NCI-H460 (cell line): ENCODE results near the gene RBMS3. TPM values are rescaled to one million over a fixed set of nuclear protein-coding genes. Genes with fewer than 3 reads are reported as not detected.
"Not testable (repeated sequence)": the region's sequence is repeated elsewhere in the genome, so short reads cannot be mapped to it uniquely, and the experiment has no call there.

Source experiments
- DNase-seq: peaks from one replicate; pipeline ENCODE4 v3.0.0-alpha.2; 2016; ENCODE audit warnings: low read depth; ENCODE audit errors: extremely low read depth
- total RNA-seq: library from RNA; depleted of rRNA; stranded (reverse); fragments of >200 nt; shearing (Covaris generic); gene quantifications from 2 replicates; pipeline ENCODE4 v1.2.3, GENCODE V29; 2014

RBMS3 gene
- total RNA-seq, 1 experiment from 2014 or later = 25.8 TPM

DNA sequence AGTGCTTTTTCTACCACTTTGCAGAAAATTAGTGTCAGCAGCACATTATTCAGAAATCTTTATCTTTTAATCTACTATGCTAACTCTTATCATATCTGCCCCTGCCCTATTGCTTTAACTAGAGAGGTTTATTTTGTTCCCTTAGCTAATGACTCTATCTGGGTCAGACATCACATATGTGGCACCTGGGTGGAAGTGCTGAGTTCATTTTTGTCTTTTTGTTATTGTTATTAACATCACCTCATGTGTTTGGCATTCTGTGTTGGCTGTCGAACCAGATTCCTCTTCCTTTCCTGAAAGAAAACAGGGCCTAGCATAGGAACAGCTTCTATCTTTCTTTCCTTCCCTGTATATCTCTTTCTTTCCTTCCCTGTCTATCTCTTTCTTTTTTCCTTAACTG, 100.7 kb downstream of the RBMS3 start:
- no peak for DNase-seq

GRCh38 chr3:29382409-29382808, 101.5 kb downstream of the RBMS3 start:
- no peak for DNase-seq

GRCh38 chr3:29382845-29383244, 102.0 kb downstream of the RBMS3 start:
- no peak for DNase-seq

DNA sequence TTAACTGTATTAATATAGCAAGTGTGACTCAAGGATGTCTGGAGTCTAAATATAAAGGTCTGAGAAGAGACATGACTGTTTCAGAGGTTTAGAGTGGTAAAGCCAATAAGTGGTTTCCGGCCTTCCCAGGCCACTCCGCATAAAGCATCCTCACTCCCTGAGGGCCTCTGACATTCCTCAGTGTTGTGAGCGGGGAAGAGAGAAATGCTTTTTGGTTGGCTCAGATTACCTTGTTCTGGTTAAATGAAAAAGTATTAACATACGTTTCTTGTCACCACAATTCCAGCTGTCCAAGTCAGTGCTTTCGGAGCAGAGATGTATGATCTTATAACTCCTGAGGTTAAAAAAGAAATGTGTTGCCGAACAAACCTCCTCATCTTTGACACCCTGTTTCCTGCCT, 103.8 kb downstream of the RBMS3 start:
- no peak for DNase-seq

- DNase-seq = no peak
Measured at GRCh38 chr3:29385046-29385830, 104.4 kb downstream of the RBMS3 start.

DNA sequence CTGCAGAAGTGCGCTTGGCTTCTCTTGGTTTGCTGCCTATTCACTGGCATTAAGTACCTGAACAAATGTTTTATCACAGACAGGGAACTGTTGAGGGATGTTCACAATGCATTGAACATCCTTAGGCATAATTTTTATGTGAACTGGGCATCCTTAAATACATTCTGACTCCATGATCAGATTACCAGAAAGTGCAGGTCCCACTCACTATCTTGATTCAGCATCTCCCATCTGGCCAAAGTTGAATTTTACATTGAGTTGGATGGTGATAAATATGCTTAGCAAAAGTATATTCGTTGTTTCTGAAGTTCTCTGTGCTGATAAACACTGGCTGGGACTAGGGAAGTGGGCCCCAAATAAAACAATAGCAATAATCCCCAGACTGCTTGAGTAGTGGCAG, 108.5 kb downstream of the RBMS3 start:
- DNase-seq = no peak

- DNase-seq = no peak
Measured at GRCh38 chr3:29392625-29393388, 111.9 kb downstream of the RBMS3 start.

GRCh38 chr3:29393946-29394345, 113.1 kb downstream of the RBMS3 start:
- DNase-seq = not testable (repeated sequence)

DNA sequence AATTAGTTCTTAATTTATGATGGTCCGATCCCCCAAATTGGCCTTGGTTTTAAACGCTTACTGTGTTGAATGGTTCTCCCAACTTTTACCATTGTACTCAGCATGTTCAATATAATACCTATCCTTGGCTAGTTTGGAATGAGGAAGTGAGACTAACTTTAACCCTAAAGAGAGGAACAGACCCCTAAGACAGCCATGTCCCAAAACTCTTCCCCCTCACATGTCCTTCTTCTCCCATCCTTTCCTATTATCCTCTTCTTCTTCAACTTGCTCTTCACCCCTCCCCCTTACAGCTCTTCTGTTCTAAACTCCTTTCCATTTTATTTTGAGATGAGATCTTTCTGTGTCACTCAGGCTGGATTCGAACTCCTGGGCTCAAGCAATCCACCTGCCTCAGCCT, 116.5 kb downstream of the RBMS3 start:
- DNase-seq = no peak

DNA sequence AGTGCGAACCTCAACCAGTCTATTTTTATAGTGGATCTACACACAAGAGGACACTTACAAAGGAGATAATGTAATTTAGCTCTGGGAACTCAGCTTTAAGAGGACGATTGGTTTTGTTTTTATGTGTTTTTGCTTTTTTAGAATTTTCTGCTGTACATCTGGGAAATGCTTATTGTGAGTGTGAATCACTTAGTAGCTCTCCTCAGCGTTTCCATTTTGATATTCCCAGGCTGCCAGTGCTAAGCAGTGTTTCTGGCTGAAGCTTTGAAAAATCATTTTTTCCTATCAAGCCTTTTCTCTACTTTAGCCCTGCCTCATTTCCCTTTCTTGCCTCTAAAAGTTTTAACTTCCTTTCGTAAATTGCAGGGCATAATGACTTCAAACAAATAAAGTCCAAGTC, 117.9 kb downstream of the RBMS3 start:
- no peak for DNase-seq

GRCh38 chr3:29406291-29406832, 125.5 kb downstream of the RBMS3 start:
- no peak for DNase-seq

DNA sequence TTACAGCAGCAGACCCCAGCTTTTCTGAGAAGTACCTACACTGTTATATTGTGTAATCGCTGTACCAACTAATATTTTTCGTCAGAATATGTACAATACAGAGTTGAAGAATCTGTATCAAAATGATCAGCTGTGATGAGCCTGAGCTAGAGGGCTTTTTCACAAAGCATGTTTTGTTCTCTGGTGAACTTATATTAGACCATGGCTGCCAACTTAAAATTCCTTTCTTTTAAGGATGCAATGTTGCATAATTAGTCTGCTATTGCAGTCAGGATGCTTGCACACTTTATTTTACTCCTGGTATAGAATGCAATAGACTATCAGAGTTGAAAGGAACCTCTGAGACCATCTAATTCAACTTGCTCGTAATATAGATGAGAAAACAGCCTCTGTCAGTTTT, 127.8 kb downstream of the RBMS3 start:
- DNase-seq = no peak

GRCh38 chr3:29409409-29409808, 128.5 kb downstream of the RBMS3 start:
- DNase-seq = no peak

- DNase-seq = no peak
Measured at GRCh38 chr3:29410220-29410619, 129.3 kb downstream of the RBMS3 start.

- no peak for DNase-seq
Measured at GRCh38 chr3:29410660-29411405, 130.0 kb downstream of the RBMS3 start.

DNA sequence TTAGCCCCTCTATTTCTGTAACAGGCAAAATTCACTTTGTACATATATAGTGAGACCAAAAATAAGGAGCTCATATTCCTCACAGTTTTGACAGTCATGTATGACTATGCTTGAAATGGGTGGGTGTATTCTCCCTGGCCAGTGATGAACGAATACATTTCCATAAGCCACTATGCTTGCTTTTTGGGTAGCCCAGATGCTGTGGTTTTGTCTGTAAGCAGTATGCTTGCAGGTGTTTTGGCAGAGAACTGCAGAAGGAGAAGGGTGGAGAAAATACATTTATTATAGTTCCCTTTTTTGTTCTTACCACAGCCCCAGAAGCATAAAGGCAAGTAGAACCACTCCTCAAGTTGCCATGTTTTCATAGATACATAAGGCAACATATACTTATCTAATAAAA, 131.2 kb downstream of the RBMS3 start:
- DNase-seq = no peak

- DNase-seq = no peak
Measured at GRCh38 chr3:29414468-29415224, 133.8 kb downstream of the RBMS3 start.

DNA sequence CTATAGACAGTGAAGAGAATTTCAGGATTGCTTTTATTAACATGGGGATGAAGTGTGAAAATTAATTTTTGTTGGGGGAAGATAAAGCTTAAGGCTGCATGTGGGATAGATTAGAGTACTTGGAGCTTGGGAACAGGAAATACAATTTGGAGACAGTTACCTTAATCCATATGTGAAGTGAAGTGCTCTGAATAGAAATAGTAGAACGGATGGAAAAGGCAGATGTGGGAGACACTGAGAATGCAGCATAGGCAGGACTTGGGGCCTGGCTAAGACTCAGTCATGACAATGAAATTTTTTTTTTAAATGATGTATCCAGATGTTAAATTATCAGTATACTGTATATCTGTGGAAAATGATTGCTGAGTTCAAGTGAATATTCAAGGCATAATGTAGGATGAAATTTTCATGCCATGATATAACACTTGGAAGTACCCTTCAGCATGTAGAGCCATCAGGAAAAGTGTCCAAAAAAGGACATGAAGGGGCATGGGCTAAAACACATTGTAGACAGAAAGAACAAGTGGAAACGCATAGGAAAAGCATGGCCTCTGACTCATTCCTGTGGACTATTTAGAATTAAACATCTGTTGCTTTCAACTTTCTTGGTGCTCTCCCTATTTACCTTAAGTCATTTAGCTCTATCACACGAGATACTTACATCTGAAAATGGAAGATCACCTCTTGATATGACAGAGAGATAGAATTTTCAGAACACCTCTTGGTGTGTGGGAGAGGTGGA, 134.8 kb downstream of the RBMS3 start:
- DNase-seq = no peak

DNA sequence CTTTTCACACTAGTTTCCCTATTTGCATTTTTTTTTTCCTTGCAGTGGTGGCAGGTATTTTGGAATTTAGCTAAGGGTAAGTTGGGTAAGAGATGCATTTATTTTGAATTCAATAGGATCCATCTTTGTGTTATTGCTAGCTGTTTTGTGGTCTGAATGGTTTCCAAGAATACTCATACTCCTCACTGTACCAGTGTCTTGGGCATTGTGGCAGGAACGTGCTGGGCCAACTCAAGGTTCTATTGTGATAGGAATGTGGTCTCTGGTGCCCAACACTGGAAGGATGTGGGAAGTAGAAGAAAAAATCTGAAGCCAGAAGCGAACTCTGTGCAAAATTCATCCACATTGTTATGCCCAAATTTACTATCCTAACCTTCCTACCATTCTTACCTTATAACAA, 135.6 kb downstream of the RBMS3 start:
- no peak for DNase-seq

GRCh38 chr3:29420106-29420505, 139.2 kb downstream of the RBMS3 start:
- DNase-seq = no peak
